A549 (cell line): ENCODE measurements around the gene HDHD2. TPM values are rescaled to one million over a fixed set of nuclear protein-coding genes. Genes with fewer than 3 reads are reported as not detected.

Source experiments
- ATAC-seq, 2 experiments: fragments of 200-7000 bp in 1 of 2; fragments of >200 bp in 1 of 2; cut with Nextera tagmentation in 1 of 2; cut with Tn5 transposase in 1 of 2; 3 replicates each; pipeline versions ENCODE4 v1.8.0 to v1.9.1; 2018 to 2020; ENCODE audit warnings: mild to moderate bottlenecking in 1 of 2, moderate library complexity in 1 of 2
- CTCF ChIA-PET: fragments of 300-600 bp; sonication (Branson Sonifier 250); formaldehyde crosslinking; extraction: SDS; loops from one replicate; lab custom pipeline; 2021; ENCODE audit warnings: antibody characterized with exemption, inconsistent platforms; lab: Yijun Ruan, JAX
- POLR2A ChIA-PET: fragments of 350-600 bp; formaldehyde crosslinking; extraction: SDS; loops from one replicate; lab custom pipeline; 2021; ENCODE audit warnings: antibody characterized with exemption, inconsistent platforms; lab: Yijun Ruan, JAX
- DNase-seq, 2 experiments: peaks; one replicate each; pipeline versions ENCODE4 v3.0.0 to v3.0.0-alpha.2; 2011 to 2016; ENCODE audit warnings: low read depth in 1 of 2, low spot score in 1 of 2
- FAIRE-seq: peaks from 2 replicates; lab custom pipeline; 2011; peaks lifted over from hg19 to GRCh38; lab: Jason Lieb, UNC
- H3K27ac ChIP-seq, 2 experiments: fragments of >200 bp; sonication (Bioruptor Twin); formaldehyde crosslinking; 3 replicates each; pipeline ENCODE4 v1.5.1; 2016 to 2017
- H3K4me1 ChIP-seq: fragments of >200 bp; sonication (Bioruptor Twin); formaldehyde crosslinking; 3 replicates; pipeline ENCODE4 v1.6.1; 2016
- H3K4me2 ChIP-seq: fragments of >200 bp; sonication (Bioruptor Twin); formaldehyde crosslinking; 3 replicates; pipeline ENCODE4 v1.6.1; 2016
- H3K4me3 ChIP-seq: fragments of >200 bp; sonication (Bioruptor Twin); formaldehyde crosslinking; 3 replicates; pipeline ENCODE4 v1.5.1; 2016
- H3K9me3 ChIP-seq: fragments of >200 bp; sonication (Bioruptor Twin); formaldehyde crosslinking; 3 replicates; pipeline ENCODE4 v1.6.1; 2016
- CBX8 ChIP-seq: fragments of 200-600 bp; sonication (generic); IDR thresholded peaks from 2 replicates; pipeline ENCODE4 v1.6.1; 2016
- EHMT2 ChIP-seq: fragments of 200-600 bp; sonication (generic); IDR thresholded peaks from 2 replicates; pipeline ENCODE4 v1.6.1; 2016; ENCODE audit warnings: antibody characterized with exemption, low read depth, mild to moderate bottlenecking, moderate library complexity
- ELK1 ChIP-seq: fragments of 150-350 bp; IDR thresholded peaks from 2 replicates; pipeline ENCODE4 v1.6.1; 2014; ENCODE audit warnings: low read depth, mild to moderate bottlenecking, low read length
- FOSL2 ChIP-seq, 2 experiments: fragments of 450-650 bp in 1 of 2; fragments of >200 bp in 1 of 2; sonication (Bioruptor Twin) in 1 of 2; formaldehyde crosslinking; IDR thresholded peaks; 2 replicates each; pipeline versions ENCODE4 v1.5.0 to v1.6.1; 2016 to 2020; ENCODE audit warnings: mild to moderate bottlenecking in 1 of 2, moderate library complexity in 1 of 2
- FOXS1 ChIP-seq: fragments of 250-450 bp; sonication (Bioruptor Pico); IDR thresholded peaks from 2 replicates; pipeline ENCODE4 v1.5.0; 2020; ENCODE audit warnings: mild to moderate bottlenecking, moderate library complexity
- GATA3 ChIP-seq: IDR thresholded peaks from 2 replicates; pipeline ENCODE4 v1.6.1; 2012; ENCODE audit warnings: borderline replicate concordance
- HMGXB4 ChIP-seq: fragments of 250-450 bp; sonication (Bioruptor Pico); IDR thresholded peaks from 2 replicates; pipeline ENCODE4 v1.5.0; 2021; ENCODE audit warnings: mild to moderate bottlenecking, moderate library complexity, borderline replicate concordance
- HOXB5 ChIP-seq: fragments of 250-450 bp; sonication (Bioruptor Pico); IDR thresholded peaks from 2 replicates; pipeline ENCODE4 v1.5.0; 2020; ENCODE audit warnings: mild to moderate bottlenecking, moderate library complexity
- KDM5A ChIP-seq: fragments of 200-600 bp; sonication (generic); IDR thresholded peaks from 2 replicates; pipeline ENCODE4 v1.6.1; 2016; ENCODE audit warnings: antibody characterized with exemption, mild to moderate bottlenecking
- MAFK ChIP-seq: fragments of 450-650 bp; IDR thresholded peaks from 2 replicates; pipeline ENCODE4 v1.6.1; 2014; ENCODE audit not compliant: partially characterized antibody
- MAZ ChIP-seq: fragments of 150-350 bp; IDR thresholded peaks from 2 replicates; pipeline ENCODE4 v1.6.1; 2014; ENCODE audit warnings: antibody characterized with exemption, low read depth, low read length, borderline replicate concordance
- MYC ChIP-seq: IDR thresholded peaks from 2 replicates; pipeline ENCODE4 v1.6.1; 2012; ENCODE audit warnings: mild to moderate bottlenecking, inconsistent platforms, low read length, improper control_type of control experiment, borderline replicate concordance
- PHF8 ChIP-seq: fragments of 200-600 bp; sonication (generic); IDR thresholded peaks from 2 replicates; pipeline ENCODE4 v1.6.1; 2016; ENCODE audit warnings: low read depth, mild to moderate bottlenecking, antibody characterized with exemption, moderate library complexity, borderline replicate concordance
- RAD21 ChIP-seq, 2 experiments: fragments of >200 bp in 1 of 2; sonication (Bioruptor Twin) in 1 of 2; formaldehyde crosslinking in 1 of 2; IDR thresholded peaks in 1 of 2; conservative IDR thresholded peaks in 1 of 2; 2 replicates in 1 of 2; 3 replicates in 1 of 2; pipeline ENCODE4 v1.6.1; 2012 to 2018; ENCODE audit warnings: inconsistent platforms in 1 of 2
- RARB ChIP-seq: fragments of 250-450 bp; sonication (Bioruptor Pico); IDR thresholded peaks from 2 replicates; pipeline ENCODE4 v1.8.0; 2021; ENCODE audit warnings: mild to moderate bottlenecking, moderate library complexity
- RFX5 ChIP-seq: fragments of 450-650 bp; IDR thresholded peaks from 2 replicates; pipeline ENCODE4 v1.7.1; 2014; ENCODE audit warnings: antibody characterized with exemption, mild to moderate bottlenecking, moderate library complexity
- SMC3 ChIP-seq: fragments of >200 bp; sonication (Bioruptor Twin); formaldehyde crosslinking; IDR thresholded peaks from 3 replicates; pipeline ENCODE4 v1.6.1; 2018; ENCODE audit warnings: inconsistent platforms
- SREBF2 ChIP-seq: fragments of 450-650 bp; IDR thresholded peaks from 2 replicates; pipeline ENCODE4 v1.6.1; 2014; ENCODE audit warnings: mild to moderate bottlenecking, moderate library complexity
- ZNF302 ChIP-seq: fragments of 250-450 bp; sonication (Bioruptor Pico); IDR thresholded peaks from 2 replicates; pipeline ENCODE4 v1.9.0; 2021; ENCODE audit warnings: inconsistent platforms, mild to moderate bottlenecking, moderate library complexity
- WGBS: methylation state at CpG from one replicate; pipeline ENCODE4 v1.1.6; 2017; ENCODE audit errors: missing lambda C conversion rate; 5-methylcytosine and 5-hydroxymethylcytosine counted together
- polyA plus RNA-seq, 4 experiments: library from polyadenylated mRNA; depleted of rRNA in 3 of 4; stranded (reverse); fragments of >200 nt; fragmentation: RNase III in 1 of 4; extraction: RNeasy Plus Mini Kit Qiagen cat#74134 plus additional on column Dnase treatment in 1 of 4; gene quantifications; 2 replicates in 3 of 4; 3 replicates in 1 of 4; pipeline ENCODE4 v1.2.3, GENCODE V29; 2011 to 2017

Gene HDHD2
- polyA plus RNA-seq, 2 of the 4 experiments (the other 2 are of a cell fraction): 12.0 to 16.1 TPM

GRCh38 chr18:47077111-47077510 is 73.2 kb downstream of the HDHD2 start:
- FAIRE-seq: no peak
- DNase-seq: no peak
- CTCF ChIA-PET: no interaction called here
- ATAC-seq: no peak
- Histone ChIP-seq H3K9me3 (no peaks in the 10 kb centered on the region), H3K27ac (no peak overlapping the region), H3K4me1 (peaks cover 6% of the 10 kb centered on the region; the same call in 1 of the 3 replicates), H3K4me3 (no peak overlapping the region), H3K4me2 (no peak overlapping the region)
- POLR2A ChIA-PET: no interaction called here
- WGBS: 86% methylated on average over 7 of the region's 7 CpGs
- TF ChIP-seq MAFK: no peak
- TF ChIP-seq RAD21 (conservative IDR thresholded peaks at IDR 0.05 in 1 of 2, IDR thresholded peaks at IDR 0.05 in 1 of 2): no peak
- TF ChIP-seq RARB: no peak
- TF ChIP-seq RFX5: no peak
- TF ChIP-seq ZNF302 (CRISPR knock-in tag): no peak
- TF ChIP-seq SMC3: no peak
- TF ChIP-seq KDM5A: no peak
- TF ChIP-seq HOXB5: no peak
- no peak for TF ChIP-seq GATA3
- TF ChIP-seq SREBF2: no peak
- no peak for TF ChIP-seq HMGXB4 (CRISPR knock-in tag)
- TF ChIP-seq MYC: no peak

GRCh38 chr18:47075098-47075883 is 75.0 kb downstream of the HDHD2 start:
- FAIRE-seq (no peak), ATAC-seq (no peak), DNase-seq (peak; percentile 3 to 10)
- Histone ChIP-seq H3K4me2 (peak overlapping the region; percentile 43), H3K4me1 (peaks cover 6% of the 10 kb centered on the region; the same call in 1 of the 3 replicates), H3K4me3 (no peak overlapping the region), H3K9me3 (no peaks in the 10 kb centered on the region), H3K27ac (0 out of 6 replicates have a peak overlapping the region, but pooled peaks of 1 of the 2 experiments have one; percentile 24)
- CTCF ChIA-PET: interaction anchor here (0.9 kb wide), 1 partner anchor 140 kb away, joined by 3 read pairs; no protein-coding TSS in a partner anchor
- POLR2A ChIA-PET: no interaction called here
- TF ChIP-seq PHF8: no peak
- no peak for TF ChIP-seq EHMT2
- no peak for TF ChIP-seq ELK1
- TF ChIP-seq FOSL2 (IDR thresholded peaks at IDR 0.05): no peak
- no peak for TF ChIP-seq FOSL2 (CRISPR knock-in tag; IDR thresholded peaks at IDR 0.05)
- TF ChIP-seq FOXS1 (CRISPR knock-in tag): no peak
- 41% methylated on average over 10 of the region's 13 CpGs for WGBS

- WGBS: 46% methylated on average over 3 of the region's 3 CpGs
- H3K4me2 ChIP-seq: no peak overlapping the region
- CTCF ChIA-PET: no interaction called here
Observed at GRCh38 chr18:47067648-47068047, 82.7 kb downstream of the HDHD2 start.

More at GRCh38 chr18:47067648-47068047, 82.7 kb downstream of the HDHD2 start:
- no peak for ATAC-seq
- Histone ChIP-seq H3K4me3 (no peak overlapping the region), H3K27ac (no peak overlapping the region), H3K4me1 (no peaks in the 10 kb centered on the region), H3K9me3 (no peaks in the 10 kb centered on the region)
- no peak for DNase-seq
- TF ChIP-seq CBX8 (no peak), MAZ (no peak)
- FAIRE-seq: no peak
- POLR2A ChIA-PET: no interaction called here
